ENCODE data around the gene SH3D19. TPM values are rescaled to one million over a fixed set of nuclear protein-coding genes. Genes with fewer than 3 reads are reported as not detected.
A peak's percentile ranks its signal among the peaks of the same experiment; 100 is the strongest.
"Not testable (repeated sequence)": the region's sequence is repeated elsewhere in the genome, so short reads cannot be mapped to it uniquely, and the experiment has no call there.

Gene SH3D19
- total RNA-seq, 1 donor from 2014 or later = 110 TPM

GRCh38 chr4:151291485-151291884, 33.9 kb downstream of the SH3D19 start:
- Histone ChIP-seq H3K9me3 (no peaks in the 10 kb centered on the region), H3K27me3 (no peaks in the 10 kb centered on the region), H3K27ac (no peak overlapping the region), H3K36me3 (no peaks in the 10 kb centered on the region), H3K4me3 (no peak overlapping the region), H3K4me1 (no peaks in the 10 kb centered on the region)
- intact Hi-C loops (cut with DNase I) = no loop called here
- TF ChIP-seq CTCF (IDR thresholded peaks at IDR 0.05) = no peak
- DNase-seq (ENCODE audit: low spot score in 2 of 2) = no peak

GRCh38 chr4:151287409-151287808, 38.0 kb downstream of the SH3D19 start:
- TF ChIP-seq CTCF (IDR thresholded peaks at IDR 0.05) = no peak
- Histone ChIP-seq H3K4me3 (no peak overlapping the region), H3K36me3 (no peaks in the 10 kb centered on the region), H3K4me1 (no peaks in the 10 kb centered on the region), H3K27ac (no peak overlapping the region), H3K9me3 (peaks cover 0 to 7% of the 10 kb centered on the region in 2 donors), H3K27me3 (no peaks in the 10 kb centered on the region)
- intact Hi-C loops (cut with DNase I) = no loop called here
- no peak for DNase-seq (ENCODE audit: low spot score in 2 of 2)

GRCh38 chr4:151284534-151285245, 40.7 kb downstream of the SH3D19 start:
- no peak overlapping the region for H3K4me3 ChIP-seq
- no peaks in the 10 kb centered on the region for H3K36me3 ChIP-seq
- H3K4me1 ChIP-seq = no peaks in the 10 kb centered on the region
- no peak overlapping the region for H3K27ac ChIP-seq
- H3K27me3 ChIP-seq = no peaks in the 10 kb centered on the region
- DNase-seq (ENCODE audit: low spot score in 2 of 2) = no peak
- TF ChIP-seq CTCF (IDR thresholded peaks at IDR 0.05) = no peak
- intact Hi-C loops (cut with DNase I) = no loop called here
- peaks cover 0 to 7% of the 10 kb centered on the region in 2 donors for H3K9me3 ChIP-seq

GRCh38 chr4:151276787-151277562, 48.4 kb downstream of the SH3D19 start, which contains the start of gene PRSS48:
Gene PRSS48, plus strand, starts transcription at chr4:151277161. Its CDS starts 12 bp downstream, at chr4:151277173.
- Histone ChIP-seq H3K4me3 (no peak within 1 kb of the TSS), H3K9me3 (no peaks in the 10 kb centered on the region), H3K36me3 (no peaks in the 10 kb centered on the region), H3K27me3 (no peaks in the 10 kb centered on the region), H3K4me1 (no peaks in the 10 kb centered on the region), H3K27ac (no peak within 1 kb of the TSS)
- intact Hi-C loops (cut with DNase I) = loop anchor here (1.0 kb wide), 1 partner anchor 85 kb away; no protein-coding TSS in a partner anchor
- peak in 1 of 2 donors; percentile 65 for DNase-seq (ENCODE audit: low spot score in 2 of 2)
- TF ChIP-seq CTCF (IDR thresholded peaks at IDR 0.05) = peak in 2 of 3 experiments; percentile 59 to 66

GRCh38 chr4:151268905-151269304, 56.5 kb downstream of the SH3D19 start:
- H3K4me3 ChIP-seq; H3K9me3 ChIP-seq; H3K27me3 ChIP-seq; H3K27ac ChIP-seq; DNase-seq (ENCODE audit: low spot score in 2 of 2); intact Hi-C loops (cut with DNase I); H3K36me3 ChIP-seq; H3K4me1 ChIP-seq: not testable (repeated sequence)
